OCI-M1 (cell line): Measurements from ENCODE around the gene ELMO3.
A peak's percentile ranks its signal among the peaks of the same experiment; 100 is the strongest.

Experiments used
- DNase-seq: peaks from one replicate; lab custom pipeline; 2025; lab: John Stamatoyannopoulos, UW

Gene ELMO3

GRCh38 chr16:67242138-67242730 lies 43.3 kb downstream of the ELMO3 start:
- no peak for DNase-seq

- DNase-seq, result no peak
Observed at GRCh38 chr16:67243481-67243880, 44.5 kb downstream of the ELMO3 start.

GRCh38 chr16:67244387-67245185 lies 45.7 kb downstream of the ELMO3 start:
- DNase-seq, result peak; percentile 90

- DNase-seq, result no peak
Observed at GRCh38 chr16:67245186-67245585, 46.3 kb downstream of the ELMO3 start.

- no peak for DNase-seq
Observed at GRCh38 chr16:67245674-67246080, 46.7 kb downstream of the ELMO3 start.

- peak; percentile 88 for DNase-seq
Observed at GRCh38 chr16:67246081-67246755, 47.3 kb downstream of the ELMO3 start.

- DNase-seq, result peak; percentile 73
Observed at GRCh38 chr16:67246756-67247191, 47.8 kb downstream of the ELMO3 start.

- peak; percentile 97 for DNase-seq
Observed at GRCh38 chr16:67247192-67248072, 48.5 kb downstream of the ELMO3 start, which contains the start of gene FHOD1. TSS of gene FHOD1 (minus strand) at chr16:67247481. CDS start at chr16:67247410, 71 bp downstream.

- DNase-seq, result peak; percentile 25
Observed at GRCh38 chr16:67248073-67248400, 49.1 kb downstream of the ELMO3 start.

GRCh38 chr16:67248401-67249177 lies 49.7 kb downstream of the ELMO3 start, which contains the start of gene SLC9A5:
TSS of gene SLC9A5 (plus strand) at chr16:67248979. CDS start at chr16:67249015, 36 bp downstream.
- no peak for DNase-seq

GRCh38 chr16:67249178-67250044 lies 50.5 kb downstream of the ELMO3 start:
- no peak for DNase-seq

GRCh38 chr16:67250045-67250327 lies 51.1 kb downstream of the ELMO3 start:
- DNase-seq, result no peak

GRCh38 chr16:67252609-67253497 lies 53.9 kb downstream of the ELMO3 start:
- DNase-seq, result no peak
